Pancreas (tissue), 10 donors: ENCODE results near the gene TMEM63A. TPM values are rescaled to one million over a fixed set of nuclear protein-coding genes. Genes with fewer than 3 reads are reported as not detected.
"Not testable (repeated sequence)": the region's sequence is repeated elsewhere in the genome, so short reads cannot be mapped to it uniquely, and the experiment has no call there.

Experiments
- ATAC-seq, 4 donors: fragments of 200-7000 bp; cut with Tn5 transposase; one replicate each; pipeline versions ENCODE4 v1.8.0 to v1.9.1; 2020; ENCODE audit warnings: mild to moderate bottlenecking in 4 of 4, moderate library complexity in 4 of 4
- DNase-seq, 6 donors: peaks; one replicate each; pipeline ENCODE4 v3.0.0-alpha.2; 2020
- FAIRE-seq: peaks from 2 replicates; lab custom pipeline; 2012; peaks lifted over from hg19 to GRCh38; lab: Jason Lieb, UNC
- H3K27ac ChIP-seq, 4 donors: fragments of 200-600 bp; sonication (generic); 1 replicate in 3 of 4; 2 replicates in 1 of 4; pipeline versions ENCODE4 v1.5.0 to v1.8.0; 2020
- H3K27me3 ChIP-seq, 4 donors: fragments of 200-600 bp; one replicate each; pipeline ENCODE4 v1.8.0; 2021
- H3K36me3 ChIP-seq, 3 donors: fragments of 200-600 bp; sonication (generic) in 1 of 3; one replicate each; pipeline versions ENCODE4 v1.5.0 to v1.8.0; 2020 to 2021
- H3K4me1 ChIP-seq, 3 donors: fragments of 200-600 bp; one replicate each; pipeline ENCODE4 v1.8.0; 2021
- H3K4me3 ChIP-seq, 4 donors: fragments of 200-600 bp; sonication (generic) in 2 of 4; one replicate each; pipeline versions ENCODE4 v1.5.0 to v1.8.0; 2020 to 2021
- H3K9me3 ChIP-seq, 4 donors: fragments of 200-600 bp; one replicate each; pipeline ENCODE4 v1.8.0; 2021
- WGBS, 2 donors: extraction: QIAGEN DNeasy Blood & Tissue Kit; methylation state at CpG; one replicate each; pipeline ENCODE4 v1.1.7; 2013; 5-methylcytosine and 5-hydroxymethylcytosine counted together
- intact Hi-C, 3 donors: fragments of 100-400 bp; cut with DNase I; formaldehyde crosslinking; loops; one replicate each; pipeline versions ENCODE4 v1.11.1 to v1.14.2; 2022
- polyA plus RNA-seq, 2 donors: library from polyadenylated mRNA; stranded (reverse); fragments of 200-250 nt; gene quantifications; one replicate each; pipeline ENCODE4 v1.2.3, GENCODE V29; 2013
- total RNA-seq, 6 donors: library from RNA; stranded (reverse); fragmentation: NEBNext Ultra II Directional in 4 of 6; extraction: Animal tissue kit (Norgen Biotek cat#: 25700) in 4 of 6; gene quantifications; one replicate each; pipeline versions ENCODE4 v1.2.1 to v1.2.4, GENCODE V29; 2021 to 2023
- TF ChIP-seq, protein P1 (sequence below), 4 donors: fragments of 200-600 bp; sonication (generic) in 3 of 4; IDR thresholded peaks; one replicate each; pipeline versions ENCODE4 v1.5.0 to v1.8.0; 2021; ENCODE audit warnings: antibody characterized with exemption in 4 of 4
- donor health status: healthy with polysubstance abuse.
- donor health status: DM: no; HTN: no; CAD: no; lungs with moderate emphysema.
- donor health status: DM: no; HTN: no; CAD: no.
- donor health status: control.
- donor health status: control.
- donor health status: Bipolar disorder and iron deficiency.
- donor health status: DM: yes; HTN: yes; CAD: no.
- donor health status: DM: no; HTN: no; CAD: no.
- donor health status: DM: no; HTN: no; CAD: no.
- donor health status: DM: yes; HTN: yes; CAD: no.

The TMEM63A gene
- total RNA-seq (100 to 1,000 TPM in 1 of 6 donors, 10 to 100 TPM in 5; 56.3 to 124 (median 76.4) TPM), polyA plus RNA-seq (100 to 1,000 TPM in 1 of 2 donors, 10 to 100 TPM in 1; 88.9 to 185 TPM)

DNA sequence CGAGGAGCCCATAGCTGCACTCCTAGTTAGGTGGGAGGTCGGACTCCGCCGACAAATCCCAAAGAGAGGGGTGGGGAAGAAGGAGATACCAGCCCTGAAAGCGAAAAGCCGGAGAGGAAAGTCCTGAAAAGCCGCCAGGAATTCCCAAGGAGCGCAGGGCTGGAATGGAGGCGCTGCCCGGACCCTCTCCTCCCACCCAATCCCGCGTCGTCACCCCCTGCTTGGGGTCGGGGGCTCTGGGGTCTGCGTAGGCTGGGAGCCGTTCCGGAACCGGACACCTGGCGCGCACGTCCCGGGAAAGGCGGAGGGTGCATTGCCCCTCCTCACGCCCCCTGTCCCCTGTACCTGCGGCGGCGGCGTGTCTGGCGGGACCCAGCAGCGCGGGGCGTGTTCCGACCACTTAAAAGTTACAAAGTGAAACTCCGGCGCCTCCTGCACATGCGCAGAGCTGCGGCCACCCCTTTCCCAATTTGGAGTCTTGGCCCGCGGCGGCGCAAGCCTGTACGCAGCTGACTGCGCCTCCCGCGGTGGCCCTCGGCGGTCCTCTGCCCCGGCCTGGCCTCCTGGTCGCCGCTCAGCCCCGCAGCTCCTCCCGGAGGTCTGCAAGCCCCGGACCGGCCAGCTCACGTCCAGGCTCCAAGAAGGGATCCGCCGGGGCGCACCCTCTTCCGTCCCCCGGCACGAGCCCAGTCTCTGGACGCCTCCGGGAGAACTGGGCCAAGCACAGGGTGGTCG, at the start of gene TMEM63A:
Gene TMEM63A, minus strand, starts transcription at position 422 of the 735 bp plus-strand sequence. CDS start 4,800 bp downstream, outside the sequence.
- no peaks in the 10 kb centered on the region for H3K27me3 ChIP-seq
- H3K36me3 ChIP-seq: no peaks in the 10 kb centered on the region
- ATAC-seq: peak; percentile 76 to 88 (median 81)
- H3K9me3 ChIP-seq: no peaks in the 10 kb centered on the region
- TF ChIP-seq, protein P1, sequence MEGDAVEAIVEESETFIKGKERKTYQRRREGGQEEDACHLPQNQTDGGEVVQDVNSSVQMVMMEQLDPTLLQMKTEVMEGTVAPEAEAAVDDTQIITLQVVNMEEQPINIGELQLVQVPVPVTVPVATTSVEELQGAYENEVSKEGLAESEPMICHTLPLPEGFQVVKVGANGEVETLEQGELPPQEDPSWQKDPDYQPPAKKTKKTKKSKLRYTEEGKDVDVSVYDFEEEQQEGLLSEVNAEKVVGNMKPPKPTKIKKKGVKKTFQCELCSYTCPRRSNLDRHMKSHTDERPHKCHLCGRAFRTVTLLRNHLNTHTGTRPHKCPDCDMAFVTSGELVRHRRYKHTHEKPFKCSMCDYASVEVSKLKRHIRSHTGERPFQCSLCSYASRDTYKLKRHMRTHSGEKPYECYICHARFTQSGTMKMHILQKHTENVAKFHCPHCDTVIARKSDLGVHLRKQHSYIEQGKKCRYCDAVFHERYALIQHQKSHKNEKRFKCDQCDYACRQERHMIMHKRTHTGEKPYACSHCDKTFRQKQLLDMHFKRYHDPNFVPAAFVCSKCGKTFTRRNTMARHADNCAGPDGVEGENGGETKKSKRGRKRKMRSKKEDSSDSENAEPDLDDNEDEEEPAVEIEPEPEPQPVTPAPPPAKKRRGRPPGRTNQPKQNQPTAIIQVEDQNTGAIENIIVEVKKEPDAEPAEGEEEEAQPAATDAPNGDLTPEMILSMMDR (IDR thresholded peaks at IDR 0.05): peak in 2 of 4 donors; percentile 8 to 30
- WGBS, 2 donors: 0% methylated on average over 59 to 64 of the region's 64 CpGs
- DNase-seq: peak; percentile 88 to 97 (median 92)
- H3K4me3 ChIP-seq: peak within 1 kb of the TSS; percentile 67 to 91 (median 86)
- FAIRE-seq: no peak
- intact Hi-C loops: no loop called here
- peaks cover 27 to 41% (median 29%) of the 10 kb centered on the region in 3 donors for H3K4me1 ChIP-seq
- H3K27ac ChIP-seq: peak within 1 kb of the TSS; percentile 90 to 94 (median 92)

DNA sequence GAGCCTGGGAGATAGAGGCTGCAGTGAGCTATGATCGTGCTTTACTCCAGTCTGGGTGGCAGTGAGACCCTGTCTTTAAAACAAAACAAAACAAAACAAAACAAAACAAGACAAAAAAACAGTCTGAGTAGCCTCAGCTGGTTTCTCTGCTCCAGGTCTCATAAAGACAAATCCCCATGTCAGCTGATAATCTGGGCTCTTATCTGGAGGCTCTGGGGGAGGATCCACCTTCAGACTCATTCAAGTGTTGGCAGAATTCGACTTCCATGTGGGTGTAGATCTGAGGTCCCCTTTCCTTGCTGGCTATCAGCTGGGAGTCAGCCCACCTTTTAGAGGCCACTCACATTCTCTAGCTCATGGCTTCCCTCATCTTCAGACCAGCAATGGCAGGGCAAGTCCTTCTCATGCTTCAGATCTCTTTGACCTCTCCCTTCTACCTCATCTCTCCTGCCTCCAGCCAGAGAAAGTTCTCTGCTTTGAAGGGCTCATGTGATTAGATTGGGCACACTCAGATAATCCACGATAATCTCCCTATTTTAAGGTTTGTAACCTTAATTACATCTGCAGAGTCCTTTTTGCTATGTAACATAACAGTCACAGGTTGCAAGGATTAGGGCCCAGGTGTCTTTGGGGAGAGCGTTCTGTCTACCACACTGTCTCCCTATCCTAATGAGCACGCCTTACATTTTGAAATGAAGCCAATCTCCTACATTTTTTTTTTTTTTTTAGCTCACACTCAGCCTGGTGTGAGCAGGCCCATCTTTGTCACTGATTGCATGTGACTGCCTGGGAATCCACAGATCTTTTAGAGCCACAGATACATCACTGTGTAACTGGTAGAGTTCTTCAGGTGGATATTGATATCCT, 49.3 kb upstream of the TMEM63A start:
- FAIRE-seq: no peak
- no peaks in the 10 kb centered on the region for H3K36me3 ChIP-seq

DNA sequence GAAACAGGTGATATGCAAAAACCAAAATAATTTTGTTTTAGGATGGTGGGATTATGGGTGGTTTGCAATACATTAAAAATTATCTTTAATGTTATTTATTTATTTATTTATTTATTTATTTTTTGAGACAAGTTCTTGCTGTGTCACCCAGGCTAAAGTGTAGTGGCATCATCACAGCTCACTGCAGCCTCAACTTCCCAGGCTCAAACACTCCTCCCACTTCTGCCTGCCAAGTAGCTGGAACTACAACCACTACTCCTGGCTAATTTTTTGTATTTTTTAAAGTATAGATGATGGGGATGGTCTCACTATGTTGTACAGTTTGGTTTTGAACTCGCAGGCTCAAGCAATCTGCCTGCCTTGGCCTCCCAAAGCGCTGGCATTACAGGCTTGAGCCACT, 48.4 kb upstream of the TMEM63A start:
- ATAC-seq (no peak), FAIRE-seq (no peak), DNase-seq (no peak)
- intact Hi-C loops: no loop called here
- Histone ChIP-seq H3K27me3 (no peaks in the 10 kb centered on the region), H3K4me1 (no peaks in the 10 kb centered on the region), H3K4me3 (no peak overlapping the region), H3K9me3 (no peaks in the 10 kb centered on the region), H3K36me3 (no peaks in the 10 kb centered on the region), H3K27ac (no peak overlapping the region)
- WGBS, 2 donors: 82 to 98% methylated on average over 2 of the region's 2 CpGs
- TF ChIP-seq, protein P1 (IDR thresholded peaks at IDR 0.05): no peak

More for the DNA sequence above, 49.3 kb upstream of the TMEM63A start:
- TF ChIP-seq, protein P1 (IDR thresholded peaks at IDR 0.05): no peak
- Histone ChIP-seq H3K27me3 (no peaks in the 10 kb centered on the region), H3K9me3 (no peaks in the 10 kb centered on the region), H3K27ac (no peak overlapping the region), H3K4me3 (no peak overlapping the region), H3K4me1 (no peaks in the 10 kb centered on the region)
- WGBS, 2 donors: 79 to 81% methylated on average over 5 of the region's 5 CpGs
- no peak for DNase-seq
- no peak for ATAC-seq
- intact Hi-C loops: no loop called here

DNA sequence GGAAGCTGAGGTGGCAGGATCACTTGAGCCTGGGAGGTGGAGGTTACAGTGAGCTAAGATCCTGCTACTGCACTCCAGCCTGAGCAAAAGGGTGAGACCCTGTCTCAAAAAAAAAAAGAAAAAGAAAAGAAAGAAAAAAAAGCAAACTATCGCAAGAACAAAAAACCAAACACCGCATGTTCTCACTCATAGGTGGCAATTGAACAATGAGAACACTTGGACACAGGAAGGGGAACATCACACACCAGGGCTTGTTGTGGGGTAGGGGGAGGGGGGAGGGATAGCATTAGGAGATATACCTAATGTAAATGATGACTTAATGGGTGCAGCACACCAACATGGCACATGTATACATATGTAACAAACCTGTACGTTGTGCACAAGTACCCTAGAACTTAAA, 47.3 kb upstream of the TMEM63A start:
- H3K36me3 ChIP-seq, FAIRE-seq, H3K27me3 ChIP-seq, intact Hi-C loops, H3K9me3 ChIP-seq, H3K4me1 ChIP-seq, DNase-seq, H3K27ac ChIP-seq, ATAC-seq, H3K4me3 ChIP-seq: not testable (repeated sequence)
- 92 to 97% methylated on average over 3 of the region's 3 CpGs for WGBS, 2 donors
